Measurements from ENCODE around the gene STX10.

STX10 gene

DNA sequence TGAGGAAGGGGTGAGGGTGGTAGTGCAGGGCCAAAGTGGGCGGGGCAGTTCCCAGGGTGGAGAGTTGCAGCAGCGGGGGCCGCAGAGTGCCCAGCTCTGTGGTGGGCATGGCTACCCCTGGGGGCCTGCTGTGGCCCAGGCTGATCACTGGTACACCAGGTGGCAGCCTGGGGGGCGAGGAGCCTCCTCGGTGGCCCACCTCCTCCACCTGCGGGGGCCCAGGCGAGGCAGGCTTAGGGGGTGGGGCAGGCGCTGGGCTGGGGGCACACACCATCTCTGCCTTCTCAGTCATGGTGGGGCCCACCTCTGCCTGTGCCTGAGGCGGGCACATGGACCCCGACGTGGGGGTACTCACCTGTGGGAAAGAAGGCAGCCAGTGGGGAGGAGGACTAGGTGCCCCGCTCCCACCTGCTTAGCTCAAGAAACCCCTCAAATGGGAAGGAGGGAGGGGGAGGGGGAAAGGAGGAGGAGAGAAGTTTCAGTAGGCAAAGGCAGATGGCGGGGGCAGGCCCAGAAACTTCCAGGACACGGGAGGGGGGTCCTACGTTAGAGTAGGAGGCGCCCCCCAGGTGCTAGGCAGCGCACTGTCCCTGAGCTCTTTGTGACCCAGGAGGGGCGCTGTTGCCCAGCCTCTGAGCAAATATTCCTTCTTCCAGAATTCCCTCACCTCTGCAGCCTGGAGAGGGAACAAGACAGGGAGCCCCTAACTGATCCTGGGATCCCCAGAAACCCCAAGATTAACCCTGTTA is 49.2 kb downstream of the STX10 start:
- no peak for DNase-seq (ENCODE audit: low read depth, low spot score)

DNA sequence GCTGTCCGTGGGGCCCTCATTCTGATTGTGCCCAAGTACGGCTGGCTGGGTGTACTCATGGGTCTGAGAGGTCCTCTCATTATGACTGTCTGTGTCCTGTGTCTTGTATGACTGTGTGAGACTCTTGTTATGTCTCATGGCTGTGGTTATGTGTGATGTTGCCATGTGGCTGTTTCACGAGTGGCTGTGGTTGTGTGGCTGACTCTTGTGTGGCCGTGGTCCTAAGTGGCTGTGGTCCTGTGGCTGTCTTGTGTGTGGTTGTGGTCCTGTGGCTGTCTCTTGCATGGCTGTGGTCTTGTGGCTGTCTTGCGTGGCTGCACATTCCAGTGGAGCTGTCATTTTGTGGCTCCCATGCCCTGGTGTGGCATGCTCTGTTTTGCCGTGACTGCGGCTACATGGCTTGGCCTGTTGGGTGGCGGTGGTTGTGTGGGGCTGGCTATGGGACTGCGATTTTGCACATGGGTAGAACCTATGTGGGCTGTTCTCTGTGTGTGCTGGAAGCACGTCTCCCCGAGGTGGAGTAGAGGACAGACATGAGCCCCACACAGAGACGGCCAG is 50.1 kb downstream of the STX10 start:
- no peak for DNase-seq (ENCODE audit: low read depth, low spot score)

DNA sequence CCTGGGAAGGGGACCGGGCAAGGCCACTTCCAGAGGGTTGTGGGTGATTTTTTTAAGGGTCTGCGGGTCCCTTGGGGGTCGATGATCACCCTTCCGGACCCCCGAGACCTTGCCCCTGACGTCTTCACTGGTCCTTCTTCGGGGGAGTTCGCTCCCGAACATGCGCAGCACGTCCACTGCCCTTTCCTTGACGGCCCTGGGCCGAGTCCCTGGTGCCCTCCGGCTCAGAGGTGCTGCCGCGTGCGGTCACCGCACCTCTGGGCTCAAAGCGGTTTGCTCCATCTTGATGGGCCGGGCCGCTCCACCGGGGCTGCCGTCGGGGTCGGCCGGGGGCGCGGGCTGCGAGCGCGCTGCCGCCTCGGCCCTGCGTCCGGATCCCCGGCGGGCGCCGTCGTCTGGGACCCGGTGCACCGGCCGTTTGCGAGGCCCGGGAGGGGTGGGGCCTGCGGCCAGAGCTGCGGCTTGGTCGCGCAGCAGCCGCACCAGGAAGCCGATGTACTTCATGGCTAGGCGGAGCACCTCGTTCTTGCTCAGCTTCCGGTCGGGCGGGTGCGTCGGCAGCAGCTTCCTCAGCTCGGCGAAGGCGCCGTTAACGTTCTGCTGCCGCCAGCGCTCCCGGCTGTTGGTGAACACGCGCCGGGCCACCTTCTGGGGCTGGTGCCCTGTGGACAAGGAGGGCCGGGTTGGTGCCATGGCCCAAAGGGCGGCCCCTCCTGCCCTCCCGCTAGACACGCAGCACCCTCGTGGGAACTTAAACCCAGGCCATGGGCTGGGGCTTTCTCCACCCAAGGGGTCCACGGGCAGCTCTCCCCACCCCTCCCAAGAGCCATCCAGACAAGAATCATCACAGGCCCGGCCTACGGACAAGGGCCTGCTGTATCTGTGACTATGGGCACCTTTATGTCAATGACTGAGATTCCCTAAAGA is 50.8 kb downstream of the STX10 start:
- DNase-seq (ENCODE audit: low read depth, low spot score), result no peak

DNA sequence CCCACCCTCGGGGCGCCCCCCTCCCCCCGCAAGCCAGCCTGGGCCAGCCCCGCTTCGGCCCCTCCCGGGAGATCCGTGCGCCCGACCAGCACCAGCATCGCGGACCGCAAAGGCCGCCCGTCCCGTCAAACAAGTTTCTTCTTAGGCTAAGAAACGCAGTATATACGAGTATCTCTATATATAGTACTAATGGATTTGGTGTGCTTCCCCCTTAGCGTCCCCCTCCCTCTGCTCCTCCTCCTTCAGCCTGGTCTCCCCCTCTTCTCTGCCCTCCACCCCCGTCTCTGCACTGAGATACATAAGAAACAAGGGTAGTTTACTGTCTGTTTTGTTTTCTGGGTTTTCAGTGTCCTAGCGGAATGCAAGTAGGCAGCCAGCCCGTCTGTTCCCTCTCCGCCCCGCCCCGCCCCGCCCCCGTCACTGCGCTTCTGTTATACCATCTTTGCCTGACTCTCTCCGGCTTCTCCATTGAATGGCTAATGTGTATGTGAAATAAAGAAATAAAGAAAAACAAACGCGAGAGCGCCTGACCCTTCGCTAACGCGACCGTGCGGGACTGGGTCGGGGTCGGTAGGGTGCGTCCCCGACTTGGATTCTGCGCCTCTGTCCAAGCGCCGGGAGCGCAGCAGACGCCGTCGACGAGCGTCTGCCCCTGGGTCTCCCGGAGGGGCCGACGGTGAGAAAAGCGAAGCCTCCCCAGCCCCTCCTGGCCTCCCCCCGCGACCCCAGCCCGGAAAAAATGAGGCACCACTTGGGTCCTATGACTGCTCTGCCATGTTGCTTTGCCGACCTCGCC is 51.7 kb downstream of the STX10 start:
- no peak for DNase-seq (ENCODE audit: low read depth, low spot score)

DNA sequence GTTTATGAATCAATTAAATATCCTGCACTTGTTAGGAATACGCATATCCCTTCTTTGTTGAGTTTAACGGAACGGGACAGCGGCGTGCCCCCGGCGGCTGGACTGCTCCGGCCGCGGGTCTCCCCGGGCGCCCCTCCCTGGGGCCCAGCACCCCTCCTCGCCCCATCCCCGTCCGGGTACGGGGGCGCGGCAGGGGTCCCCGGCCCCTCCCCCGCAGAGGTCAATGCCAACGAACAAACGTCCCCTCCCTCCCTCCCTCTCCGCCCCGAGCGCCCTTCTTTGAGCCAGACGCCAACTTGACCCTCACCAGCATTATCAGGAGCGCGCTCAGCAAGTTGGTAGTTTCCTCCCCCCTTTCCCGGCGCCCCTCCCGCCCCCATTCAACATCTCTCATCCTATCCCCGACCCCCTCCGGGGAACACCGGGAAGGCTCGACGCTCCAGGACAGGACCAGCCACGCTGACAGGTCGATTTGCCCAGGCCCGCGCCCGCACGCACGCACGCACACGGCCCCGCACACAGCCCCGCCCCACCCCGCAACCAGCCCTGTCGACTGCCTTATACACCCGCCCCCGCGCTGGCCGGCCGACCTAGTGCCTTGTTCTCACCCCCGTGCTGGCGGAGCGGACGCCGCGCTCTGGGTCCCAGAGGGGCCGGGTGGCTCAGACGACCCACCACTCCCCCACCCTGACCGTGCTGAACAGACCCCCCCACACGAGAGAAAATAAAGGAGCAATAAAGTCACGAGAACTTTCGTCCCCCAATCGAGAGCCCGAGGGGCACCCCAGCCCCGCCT is 52.5 kb downstream of the STX10 start:
- DNase-seq (ENCODE audit: low read depth, low spot score), result no peak

DNA sequence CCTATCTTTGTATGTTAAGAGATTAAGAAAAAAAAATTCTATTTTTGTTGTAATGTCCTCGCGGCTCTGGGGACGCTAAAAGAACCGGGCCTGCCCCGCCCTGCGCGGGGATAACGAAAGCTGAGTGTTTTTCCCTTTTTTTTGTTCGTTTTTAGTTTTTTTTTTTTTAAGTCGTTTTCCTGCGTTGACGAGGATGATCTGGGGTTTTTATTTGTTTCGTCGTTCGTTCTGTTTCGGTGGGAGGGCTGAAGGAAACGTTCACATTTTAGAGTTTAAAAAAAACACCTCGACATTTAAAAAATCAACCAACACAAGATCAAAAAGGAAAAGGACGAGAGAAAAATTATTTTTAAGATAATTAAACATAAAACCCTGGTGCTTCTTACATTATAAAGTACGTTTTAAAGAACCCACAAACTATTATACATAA is 53.1 kb downstream of the STX10 start:
- DNase-seq (ENCODE audit: low read depth, low spot score), result no peak

DNA sequence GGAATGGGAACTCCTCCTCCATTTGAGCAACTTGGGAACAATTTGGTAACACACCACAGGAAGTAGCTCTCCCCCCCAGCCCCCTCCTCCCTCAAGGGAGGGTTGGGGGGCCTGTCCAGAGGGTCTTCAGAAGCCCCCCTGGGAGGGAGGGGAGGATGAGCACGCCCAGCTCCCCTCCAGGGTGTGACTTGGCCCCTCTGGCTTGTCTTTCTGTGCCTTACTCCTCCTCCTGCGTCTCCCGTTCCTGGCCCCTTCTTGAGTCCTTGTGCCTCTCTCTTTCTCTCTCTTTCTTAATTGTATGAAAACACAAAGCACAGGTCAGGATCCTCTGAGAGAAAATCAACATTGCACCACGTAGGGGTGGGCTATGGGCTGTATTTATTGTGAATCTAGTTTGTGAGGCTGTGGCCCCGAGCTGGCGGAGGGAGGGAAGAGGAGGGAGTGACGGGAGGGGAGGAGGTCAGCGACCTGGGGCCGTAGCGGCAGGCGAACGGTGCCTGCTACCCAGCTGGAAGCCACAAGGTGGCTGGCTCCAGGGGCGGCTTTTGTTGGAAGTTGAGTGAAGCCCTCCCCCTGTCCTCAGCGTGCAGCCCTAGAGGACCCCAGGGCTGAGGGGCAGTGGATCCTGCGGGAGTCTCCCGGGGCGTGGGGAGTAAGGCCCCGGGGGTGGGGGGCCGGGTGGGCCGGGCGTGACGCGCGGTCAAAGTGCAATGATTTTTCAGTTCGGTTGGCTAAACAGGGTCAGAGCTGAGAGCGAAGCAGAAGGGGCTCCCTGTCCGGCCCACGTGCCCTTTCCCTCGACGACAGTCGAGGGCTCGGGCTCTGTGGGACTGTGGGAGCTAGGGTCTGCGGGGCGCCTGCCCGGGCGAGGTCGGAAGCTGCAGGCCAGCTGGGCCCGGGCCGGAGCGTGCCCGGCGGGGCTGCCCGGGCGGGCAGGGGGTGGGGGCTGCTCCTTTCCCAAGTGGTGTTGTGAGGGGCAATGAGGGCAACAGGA is 53.9 kb downstream of the STX10 start:
- DNase-seq (ENCODE audit: low read depth, low spot score), result no peak

DNA sequence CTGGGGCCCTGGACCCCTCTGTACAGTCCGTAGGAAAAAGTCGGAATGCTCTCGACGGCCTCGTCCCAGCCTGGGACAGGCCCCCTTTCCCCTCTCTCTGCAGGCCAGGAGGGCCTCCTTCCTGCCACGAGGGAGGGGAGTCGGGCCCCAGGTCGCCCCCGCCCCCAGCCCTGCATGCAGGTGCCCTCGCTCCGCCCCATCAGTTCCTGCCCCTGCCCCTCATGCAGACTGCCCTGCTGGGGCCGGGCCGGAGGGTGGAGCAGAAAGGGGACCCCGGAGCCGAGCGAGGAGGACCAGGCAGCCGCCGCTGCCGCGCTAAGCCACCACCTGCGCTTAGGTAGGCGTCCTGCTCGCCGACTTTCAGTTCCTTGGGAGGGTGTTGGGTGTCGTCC is 54.8 kb downstream of the STX10 start:
- DNase-seq (ENCODE audit: low read depth, low spot score), result no peak

DNA sequence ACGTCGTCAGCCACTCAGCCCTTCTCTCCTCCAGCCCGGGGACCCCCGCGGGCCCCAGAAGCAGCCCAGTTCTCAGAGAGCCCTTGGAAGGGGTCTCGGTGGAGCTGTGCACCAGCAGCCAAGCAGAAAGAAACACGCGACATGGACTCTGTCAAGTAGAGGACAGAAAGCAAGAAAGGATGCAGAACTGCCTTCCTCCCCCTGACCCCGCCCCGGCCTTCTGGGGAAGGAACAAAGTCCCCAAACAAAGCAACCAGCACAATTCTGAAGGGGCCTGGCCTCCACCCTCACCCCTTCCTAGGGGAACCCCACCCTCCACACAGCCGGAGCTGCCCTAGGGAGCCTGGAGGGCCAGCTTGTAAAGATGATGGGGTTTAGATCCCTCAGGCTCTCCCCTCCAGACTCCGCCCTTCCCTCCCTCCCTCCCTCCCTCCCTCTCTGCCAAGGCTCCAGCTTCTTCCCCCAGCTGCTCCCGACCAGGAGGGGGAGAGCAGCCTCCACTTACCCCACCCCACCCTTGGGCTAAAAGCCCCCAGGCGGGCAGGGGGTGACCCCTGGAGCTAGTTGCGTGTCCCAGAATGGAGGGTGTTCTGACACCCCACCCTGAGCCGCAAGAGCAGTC is 55.3 kb downstream of the STX10 start:
- no peak for DNase-seq (ENCODE audit: low read depth, low spot score)

DNA sequence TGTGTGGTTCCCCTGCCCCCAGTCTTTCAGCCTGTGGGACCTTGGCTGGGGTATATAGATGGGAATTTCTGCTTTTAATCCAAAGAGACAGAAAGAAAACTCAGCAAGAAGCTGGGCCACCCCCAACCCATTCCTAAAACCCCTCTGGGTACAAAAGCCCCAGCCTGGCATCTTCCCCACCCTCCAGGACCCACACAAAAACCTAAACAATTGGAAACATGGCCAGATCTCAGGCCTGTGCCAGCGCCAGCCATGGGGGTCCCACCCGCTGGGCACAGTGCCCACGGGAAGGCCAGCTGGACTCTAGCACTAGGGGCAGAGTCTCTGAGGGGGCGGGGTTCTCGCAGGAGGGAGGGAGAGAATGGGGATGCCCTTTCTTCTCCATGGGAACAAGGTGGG is 56.1 kb downstream of the STX10 start:
- DNase-seq (ENCODE audit: low read depth, low spot score), result no peak

All from iPS DF 19.7 (cell line).